ENCODE results near the gene MAPK4.

DNA sequence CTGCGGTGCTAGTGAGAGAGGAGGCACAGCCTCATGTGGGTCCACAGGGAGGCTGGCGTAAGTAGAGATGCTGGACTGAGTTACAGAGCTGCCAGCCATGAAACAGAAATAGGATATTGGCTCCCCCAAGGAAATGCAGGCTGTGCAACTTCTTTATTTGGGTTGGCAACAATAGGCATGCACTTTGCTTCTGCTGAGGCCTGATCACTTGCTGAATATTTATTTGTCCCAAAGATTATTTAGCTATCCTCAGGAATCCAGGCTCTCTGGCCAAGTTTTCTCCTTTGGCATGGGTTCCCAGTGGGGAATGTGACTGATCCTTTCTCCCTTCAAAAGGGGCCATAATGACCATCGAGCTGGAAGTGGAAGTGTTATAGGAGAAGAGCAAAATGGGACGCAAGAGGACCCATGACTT, 60.0 kb downstream of the MAPK4 start:
- TF ChIP-seq, protein P1, sequence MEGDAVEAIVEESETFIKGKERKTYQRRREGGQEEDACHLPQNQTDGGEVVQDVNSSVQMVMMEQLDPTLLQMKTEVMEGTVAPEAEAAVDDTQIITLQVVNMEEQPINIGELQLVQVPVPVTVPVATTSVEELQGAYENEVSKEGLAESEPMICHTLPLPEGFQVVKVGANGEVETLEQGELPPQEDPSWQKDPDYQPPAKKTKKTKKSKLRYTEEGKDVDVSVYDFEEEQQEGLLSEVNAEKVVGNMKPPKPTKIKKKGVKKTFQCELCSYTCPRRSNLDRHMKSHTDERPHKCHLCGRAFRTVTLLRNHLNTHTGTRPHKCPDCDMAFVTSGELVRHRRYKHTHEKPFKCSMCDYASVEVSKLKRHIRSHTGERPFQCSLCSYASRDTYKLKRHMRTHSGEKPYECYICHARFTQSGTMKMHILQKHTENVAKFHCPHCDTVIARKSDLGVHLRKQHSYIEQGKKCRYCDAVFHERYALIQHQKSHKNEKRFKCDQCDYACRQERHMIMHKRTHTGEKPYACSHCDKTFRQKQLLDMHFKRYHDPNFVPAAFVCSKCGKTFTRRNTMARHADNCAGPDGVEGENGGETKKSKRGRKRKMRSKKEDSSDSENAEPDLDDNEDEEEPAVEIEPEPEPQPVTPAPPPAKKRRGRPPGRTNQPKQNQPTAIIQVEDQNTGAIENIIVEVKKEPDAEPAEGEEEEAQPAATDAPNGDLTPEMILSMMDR (conservative IDR thresholded peaks at IDR 0.05) = no peak
- no peak for TF ChIP-seq EZH2 (IDR thresholded peaks at IDR 0.05; ENCODE audit: low read depth)
